Activated naive CD4-positive, alpha-beta T cell treated with anti-CD3 and anti-CD28 coated beads, Interleukin-2, amount 50 U/mL, for 24 hours (primary cell): ENCODE data around the gene FHOD3.

ENCODE experiments used
- H3K27ac Mint-ChIP-seq: one replicate; pipeline ENCODE4 v1.8.0; 2021; ENCODE audit warnings: mild to moderate bottlenecking, mixed read lengths
- H3K27me3 Mint-ChIP-seq: one replicate; pipeline ENCODE4 v1.8.0; 2021; ENCODE audit warnings: mixed read lengths
- H3K36me3 Mint-ChIP-seq: one replicate; pipeline ENCODE4 v1.8.0; 2021; ENCODE audit warnings: mixed read lengths
- H3K4me1 Mint-ChIP-seq: one replicate; pipeline ENCODE4 v1.8.0; 2021; ENCODE audit warnings: mixed read lengths
- H3K4me3 Mint-ChIP-seq: one replicate; pipeline ENCODE4 v1.8.0; 2021; ENCODE audit warnings: mild to moderate bottlenecking, mixed read lengths
- H3K9me3 Mint-ChIP-seq: one replicate; pipeline ENCODE4 v1.8.0; 2021; ENCODE audit warnings: mixed read lengths

FHOD3 gene

GRCh38 chr18:36595818-36596215 lies 298.3 kb downstream of the FHOD3 start:
- Mint-ChIP-seq H3K4me3 (no peak overlapping the region), H3K27ac (no peak overlapping the region), H3K9me3 (no peaks in the 10 kb centered on the region), H3K36me3 (no peaks in the 10 kb centered on the region), H3K4me1 (no peaks in the 10 kb centered on the region), H3K27me3 (peaks cover 2% of the 10 kb centered on the region)

GRCh38 chr18:36597636-36598035 lies 300.1 kb downstream of the FHOD3 start:
- Mint-ChIP-seq H3K9me3 (no peaks in the 10 kb centered on the region), H3K27ac (no peak overlapping the region), H3K27me3 (peaks cover 2% of the 10 kb centered on the region), H3K36me3 (no peaks in the 10 kb centered on the region), H3K4me1 (no peaks in the 10 kb centered on the region), H3K4me3 (no peak overlapping the region)

- no peaks in the 10 kb centered on the region for H3K9me3 Mint-ChIP-seq
- H3K27me3 Mint-ChIP-seq = peaks cover 2% of the 10 kb centered on the region
- no peaks in the 10 kb centered on the region for H3K36me3 Mint-ChIP-seq
- H3K4me1 Mint-ChIP-seq = no peaks in the 10 kb centered on the region
- H3K27ac Mint-ChIP-seq = no peak overlapping the region
- H3K4me3 Mint-ChIP-seq = no peak overlapping the region
Observed at GRCh38 chr18:36600548-36600947, 303.0 kb downstream of the FHOD3 start.

- H3K27ac Mint-ChIP-seq = no peak overlapping the region
- no peak overlapping the region for H3K4me3 Mint-ChIP-seq
- peaks cover 2% of the 10 kb centered on the region for H3K27me3 Mint-ChIP-seq
- H3K4me1 Mint-ChIP-seq = no peaks in the 10 kb centered on the region
- H3K36me3 Mint-ChIP-seq = no peaks in the 10 kb centered on the region
- no peaks in the 10 kb centered on the region for H3K9me3 Mint-ChIP-seq
Observed at GRCh38 chr18:36601316-36601715, 303.8 kb downstream of the FHOD3 start.

- H3K4me3 Mint-ChIP-seq = no peak overlapping the region
- H3K36me3 Mint-ChIP-seq = no peaks in the 10 kb centered on the region
- no peak overlapping the region for H3K27ac Mint-ChIP-seq
- H3K27me3 Mint-ChIP-seq = peaks cover 2% of the 10 kb centered on the region
- H3K4me1 Mint-ChIP-seq = no peaks in the 10 kb centered on the region
- H3K9me3 Mint-ChIP-seq = no peaks in the 10 kb centered on the region
Observed at GRCh38 chr18:36602071-36602470, 304.6 kb downstream of the FHOD3 start.

GRCh38 chr18:36602620-36603019 lies 305.1 kb downstream of the FHOD3 start:
- Mint-ChIP-seq H3K4me3 (no peak overlapping the region), H3K4me1 (no peaks in the 10 kb centered on the region), H3K27ac (no peak overlapping the region), H3K27me3 (peaks cover 5% of the 10 kb centered on the region), H3K36me3 (no peaks in the 10 kb centered on the region), H3K9me3 (no peaks in the 10 kb centered on the region)

- no peak overlapping the region for H3K4me3 Mint-ChIP-seq
- no peaks in the 10 kb centered on the region for H3K36me3 Mint-ChIP-seq
- H3K27me3 Mint-ChIP-seq = peaks cover 3% of the 10 kb centered on the region
- H3K9me3 Mint-ChIP-seq = no peaks in the 10 kb centered on the region
- no peaks in the 10 kb centered on the region for H3K4me1 Mint-ChIP-seq
- no peak overlapping the region for H3K27ac Mint-ChIP-seq
Observed at GRCh38 chr18:36608107-36608506, 310.6 kb downstream of the FHOD3 start.

- no peak overlapping the region for H3K27ac Mint-ChIP-seq
- H3K36me3 Mint-ChIP-seq = no peaks in the 10 kb centered on the region
- peaks cover 3% of the 10 kb centered on the region for H3K27me3 Mint-ChIP-seq
- no peaks in the 10 kb centered on the region for H3K9me3 Mint-ChIP-seq
- H3K4me3 Mint-ChIP-seq = no peak overlapping the region
- no peaks in the 10 kb centered on the region for H3K4me1 Mint-ChIP-seq
Observed at GRCh38 chr18:36610258-36610657, 312.7 kb downstream of the FHOD3 start.

GRCh38 chr18:36610661-36611060 lies 313.1 kb downstream of the FHOD3 start:
- Mint-ChIP-seq H3K27me3 (peaks cover 3% of the 10 kb centered on the region), H3K4me1 (no peaks in the 10 kb centered on the region), H3K9me3 (no peaks in the 10 kb centered on the region), H3K4me3 (no peak overlapping the region), H3K36me3 (no peaks in the 10 kb centered on the region), H3K27ac (no peak overlapping the region)

GRCh38 chr18:36613069-36613468 lies 315.6 kb downstream of the FHOD3 start:
- Mint-ChIP-seq H3K4me3 (no peak overlapping the region), H3K4me1 (no peaks in the 10 kb centered on the region), H3K9me3 (no peaks in the 10 kb centered on the region), H3K27ac (no peak overlapping the region), H3K27me3 (no peaks in the 10 kb centered on the region), H3K36me3 (no peaks in the 10 kb centered on the region)

GRCh38 chr18:36613810-36614209 lies 316.3 kb downstream of the FHOD3 start:
- Mint-ChIP-seq H3K27me3 (no peaks in the 10 kb centered on the region), H3K36me3 (no peaks in the 10 kb centered on the region), H3K9me3 (no peaks in the 10 kb centered on the region), H3K27ac (no peak overlapping the region), H3K4me3 (no peak overlapping the region), H3K4me1 (no peaks in the 10 kb centered on the region)

- Mint-ChIP-seq H3K9me3 (no peaks in the 10 kb centered on the region), H3K27ac (no peak overlapping the region), H3K4me3 (no peak overlapping the region), H3K27me3 (peaks cover 8% of the 10 kb centered on the region), H3K36me3 (no peaks in the 10 kb centered on the region), H3K4me1 (no peaks in the 10 kb centered on the region)
Observed at GRCh38 chr18:36620788-36621187, 323.3 kb downstream of the FHOD3 start.

GRCh38 chr18:36622610-36623009 lies 325.1 kb downstream of the FHOD3 start:
- Mint-ChIP-seq H3K9me3 (no peaks in the 10 kb centered on the region), H3K27ac (no peak overlapping the region)

GRCh38 chr18:36623091-36623490 lies 325.6 kb downstream of the FHOD3 start:
- peaks cover 8% of the 10 kb centered on the region for H3K27me3 Mint-ChIP-seq

More at GRCh38 chr18:36622610-36623009, 325.1 kb downstream of the FHOD3 start:
- Mint-ChIP-seq H3K4me1 (no peaks in the 10 kb centered on the region), H3K36me3 (no peaks in the 10 kb centered on the region), H3K4me3 (no peak overlapping the region), H3K27me3 (peaks cover 8% of the 10 kb centered on the region)

GRCh38 chr18:36623681-36624190 lies 326.2 kb downstream of the FHOD3 start:
- H3K4me1 Mint-ChIP-seq = no peaks in the 10 kb centered on the region

More at GRCh38 chr18:36623091-36623490, 325.6 kb downstream of the FHOD3 start:
- no peaks in the 10 kb centered on the region for H3K9me3 Mint-ChIP-seq
- H3K36me3 Mint-ChIP-seq = no peaks in the 10 kb centered on the region
- no peak overlapping the region for H3K4me3 Mint-ChIP-seq
- H3K27ac Mint-ChIP-seq = no peak overlapping the region
- H3K4me1 Mint-ChIP-seq = no peaks in the 10 kb centered on the region

GRCh38 chr18:36624451-36625167 lies 327.1 kb downstream of the FHOD3 start:
- Mint-ChIP-seq H3K36me3 (no peaks in the 10 kb centered on the region), H3K4me1 (no peaks in the 10 kb centered on the region), H3K27me3 (peaks cover 5% of the 10 kb centered on the region), H3K9me3 (no peaks in the 10 kb centered on the region), H3K27ac (no peak overlapping the region), H3K4me3 (no peak overlapping the region)

More at GRCh38 chr18:36623681-36624190, 326.2 kb downstream of the FHOD3 start:
- Mint-ChIP-seq H3K4me3 (no peak overlapping the region), H3K9me3 (no peaks in the 10 kb centered on the region), H3K27me3 (peaks cover 8% of the 10 kb centered on the region), H3K36me3 (no peaks in the 10 kb centered on the region), H3K27ac (no peak overlapping the region)

- no peaks in the 10 kb centered on the region for H3K9me3 Mint-ChIP-seq
- H3K4me1 Mint-ChIP-seq = no peaks in the 10 kb centered on the region
Observed at GRCh38 chr18:36625386-36625785, 327.9 kb downstream of the FHOD3 start.

More at GRCh38 chr18:36625386-36625785, 327.9 kb downstream of the FHOD3 start:
- H3K36me3 Mint-ChIP-seq = no peaks in the 10 kb centered on the region
- no peak overlapping the region for H3K4me3 Mint-ChIP-seq
- peaks cover 2% of the 10 kb centered on the region for H3K27me3 Mint-ChIP-seq
- H3K27ac Mint-ChIP-seq = no peak overlapping the region
